ENCODE measurements around the gene TMPRSS15.

Gene TMPRSS15

DNA sequence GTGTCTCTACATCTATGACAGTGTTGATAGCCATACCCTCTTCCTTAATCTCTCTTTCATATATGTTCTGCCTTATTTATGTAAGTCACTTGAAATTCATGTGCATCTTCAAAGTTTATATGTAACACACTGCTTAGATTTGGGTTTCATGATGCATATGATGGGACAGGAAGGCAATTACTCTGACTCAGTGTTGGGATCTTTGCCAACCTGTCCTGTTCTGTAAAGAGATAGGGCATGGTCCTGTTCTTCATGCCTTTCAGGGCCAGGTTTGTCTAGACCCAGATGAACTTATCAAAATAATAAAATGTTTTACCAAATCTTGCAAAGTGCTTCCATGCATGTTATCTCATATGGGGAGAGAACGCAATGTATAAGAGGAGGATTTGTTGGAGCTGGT is 69.5 kb downstream of the TMPRSS15 start:
- CTCF ChIA-PET: no interaction called here
- Histone ChIP-seq H3K4me3 (ENCODE audit: low read depth, low read length) (no peak overlapping the region), H3K4me1 (ENCODE audit: control insufficient read depth, insufficient read depth, low read length) (no peaks in the 10 kb centered on the region), H3K27ac (ENCODE audit: extremely low read depth, low read depth, low read length) (no peak overlapping the region), H3K36me3 (ENCODE audit: control insufficient read depth in 2 of 2, insufficient read depth in 1 of 2, low read length in 2 of 2) (no peaks in the 10 kb centered on the region), H3K9me3 (ENCODE audit: control insufficient read depth, insufficient read depth, low read depth, low read length) (no peaks in the 10 kb centered on the region)
- TF ChIP-seq ZNF785 (tag by site-specific recombination; IDR thresholded peaks at IDR 0.05) (no peak), ZXDB (tag by site-specific recombination; IDR thresholded peaks at IDR 0.05) (no peak), ZNF221 (tag by site-specific recombination; IDR thresholded peaks at IDR 0.05; ENCODE audit: borderline replicate concordance) (no peak), MZF1 (tag by site-specific recombination; IDR thresholded peaks at IDR 0.05; ENCODE audit: borderline replicate concordance) (no peak), ZFP41 (tag by site-specific recombination; IDR thresholded peaks at IDR 0.05; ENCODE audit: borderline replicate concordance) (no peak), ZBTB1 (tag by site-specific recombination; IDR thresholded peaks at IDR 0.05) (no peak)
- POLR2A ChIA-PET: no interaction called here

- ChIA-PET POLR2A (no interaction called here), CTCF (interaction anchor here (0.6 kb wide), 1 partner anchor 118 kb away, joined by 3 read pairs; no protein-coding TSS in a partner anchor)
- H3K4me3 ChIP-seq (ENCODE audit: low read depth, low read length): no peak overlapping the region
- TF ChIP-seq ZNF558 (tag by site-specific recombination; IDR thresholded peaks at IDR 0.05): no peak
- TF ChIP-seq ZBTB10 (tag by site-specific recombination; IDR thresholded peaks at IDR 0.05): no peak
- no peak for TF ChIP-seq EGR2 (tag by site-specific recombination; IDR thresholded peaks at IDR 0.05; ENCODE audit: low read depth)
- no peak for TF ChIP-seq ZBTB26 (tag by site-specific recombination; optimal IDR thresholded peaks at IDR 0.05)
- TF ChIP-seq, protein P1, sequence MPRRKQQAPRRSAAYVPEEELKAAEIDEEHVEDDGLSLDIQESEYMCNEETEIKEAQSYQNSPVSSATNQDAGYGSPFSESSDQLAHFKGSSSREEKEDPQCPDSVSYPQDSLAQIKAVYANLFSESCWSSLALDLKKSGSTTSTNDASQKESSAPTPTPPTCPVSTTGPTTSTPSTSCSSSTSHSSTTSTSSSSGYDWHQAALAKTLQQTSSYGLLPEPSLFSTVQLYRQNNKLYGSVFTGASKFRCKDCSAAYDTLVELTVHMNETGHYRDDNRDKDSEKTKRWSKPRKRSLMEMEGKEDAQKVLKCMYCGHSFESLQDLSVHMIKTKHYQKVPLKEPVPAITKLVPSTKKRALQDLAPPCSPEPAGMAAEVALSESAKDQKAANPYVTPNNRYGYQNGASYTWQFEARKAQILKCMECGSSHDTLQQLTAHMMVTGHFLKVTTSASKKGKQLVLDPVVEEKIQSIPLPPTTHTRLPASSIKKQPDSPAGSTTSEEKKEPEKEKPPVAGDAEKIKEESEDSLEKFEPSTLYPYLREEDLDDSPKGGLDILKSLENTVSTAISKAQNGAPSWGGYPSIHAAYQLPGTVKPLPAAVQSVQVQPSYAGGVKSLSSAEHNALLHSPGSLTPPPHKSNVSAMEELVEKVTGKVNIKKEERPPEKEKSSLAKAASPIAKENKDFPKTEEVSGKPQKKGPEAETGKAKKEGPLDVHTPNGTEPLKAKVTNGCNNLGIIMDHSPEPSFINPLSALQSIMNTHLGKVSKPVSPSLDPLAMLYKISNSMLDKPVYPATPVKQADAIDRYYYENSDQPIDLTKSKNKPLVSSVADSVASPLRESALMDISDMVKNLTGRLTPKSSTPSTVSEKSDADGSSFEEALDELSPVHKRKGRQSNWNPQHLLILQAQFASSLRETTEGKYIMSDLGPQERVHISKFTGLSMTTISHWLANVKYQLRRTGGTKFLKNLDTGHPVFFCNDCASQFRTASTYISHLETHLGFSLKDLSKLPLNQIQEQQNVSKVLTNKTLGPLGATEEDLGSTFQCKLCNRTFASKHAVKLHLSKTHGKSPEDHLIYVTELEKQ (tag by site-specific recombination; IDR thresholded peaks at IDR 0.05; ENCODE audit: borderline replicate concordance): no peak
- TF ChIP-seq ZNF239 (tag by site-specific recombination; IDR thresholded peaks at IDR 0.05): no peak
- TF ChIP-seq KLF7 (tag by site-specific recombination; IDR thresholded peaks at IDR 0.05; ENCODE audit: borderline replicate concordance): no peak
- no peak for TF ChIP-seq SETDB1 (IDR thresholded peaks at IDR 0.05; ENCODE audit: insufficient read length, low read length)
- no peak for TF ChIP-seq ZNF747 (tag by site-specific recombination; IDR thresholded peaks at IDR 0.05)
- no peak for TF ChIP-seq ZNF596 (tag by site-specific recombination; IDR thresholded peaks at IDR 0.05)
- TF ChIP-seq, protein P2, sequence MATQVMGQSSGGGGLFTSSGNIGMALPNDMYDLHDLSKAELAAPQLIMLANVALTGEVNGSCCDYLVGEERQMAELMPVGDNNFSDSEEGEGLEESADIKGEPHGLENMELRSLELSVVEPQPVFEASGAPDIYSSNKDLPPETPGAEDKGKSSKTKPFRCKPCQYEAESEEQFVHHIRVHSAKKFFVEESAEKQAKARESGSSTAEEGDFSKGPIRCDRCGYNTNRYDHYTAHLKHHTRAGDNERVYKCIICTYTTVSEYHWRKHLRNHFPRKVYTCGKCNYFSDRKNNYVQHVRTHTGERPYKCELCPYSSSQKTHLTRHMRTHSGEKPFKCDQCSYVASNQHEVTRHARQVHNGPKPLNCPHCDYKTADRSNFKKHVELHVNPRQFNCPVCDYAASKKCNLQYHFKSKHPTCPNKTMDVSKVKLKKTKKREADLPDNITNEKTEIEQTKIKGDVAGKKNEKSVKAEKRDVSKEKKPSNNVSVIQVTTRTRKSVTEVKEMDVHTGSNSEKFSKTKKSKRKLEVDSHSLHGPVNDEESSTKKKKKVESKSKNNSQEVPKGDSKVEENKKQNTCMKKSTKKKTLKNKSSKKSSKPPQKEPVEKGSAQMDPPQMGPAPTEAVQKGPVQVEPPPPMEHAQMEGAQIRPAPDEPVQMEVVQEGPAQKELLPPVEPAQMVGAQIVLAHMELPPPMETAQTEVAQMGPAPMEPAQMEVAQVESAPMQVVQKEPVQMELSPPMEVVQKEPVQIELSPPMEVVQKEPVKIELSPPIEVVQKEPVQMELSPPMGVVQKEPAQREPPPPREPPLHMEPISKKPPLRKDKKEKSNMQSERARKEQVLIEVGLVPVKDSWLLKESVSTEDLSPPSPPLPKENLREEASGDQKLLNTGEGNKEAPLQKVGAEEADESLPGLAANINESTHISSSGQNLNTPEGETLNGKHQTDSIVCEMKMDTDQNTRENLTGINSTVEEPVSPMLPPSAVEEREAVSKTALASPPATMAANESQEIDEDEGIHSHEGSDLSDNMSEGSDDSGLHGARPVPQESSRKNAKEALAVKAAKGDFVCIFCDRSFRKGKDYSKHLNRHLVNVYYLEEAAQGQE (tag by site-specific recombination; IDR thresholded peaks at IDR 0.05): no peak
- TF ChIP-seq ZNF571 (tag by site-specific recombination; IDR thresholded peaks at IDR 0.05): no peak
- TF ChIP-seq ZNF473 (tag by site-specific recombination; IDR thresholded peaks at IDR 0.05): no peak
- no peak for TF ChIP-seq ZBTB1 (tag by site-specific recombination; IDR thresholded peaks at IDR 0.05)
- TF ChIP-seq KLF17 (tag by site-specific recombination; IDR thresholded peaks at IDR 0.05): no peak
Measured at GRCh38 chr21:18318156-18318555, 85.4 kb downstream of the TMPRSS15 start.

More at GRCh38 chr21:18318156-18318555, 85.4 kb downstream of the TMPRSS15 start:
- no peaks in the 10 kb centered on the region for H3K4me1 ChIP-seq (ENCODE audit: control insufficient read depth, insufficient read depth, low read length)
- H3K27ac ChIP-seq (ENCODE audit: extremely low read depth, low read depth, low read length): no peak overlapping the region
- no peaks in the 10 kb centered on the region for H3K9me3 ChIP-seq (ENCODE audit: control insufficient read depth, insufficient read depth, low read depth, low read length)
- H3K36me3 ChIP-seq (ENCODE audit: control insufficient read depth in 2 of 2, insufficient read depth in 1 of 2, low read length in 2 of 2): no peaks in the 10 kb centered on the region
